ENCODE measurements around the gene FLACC1. TPM values are rescaled to one million over a fixed set of nuclear protein-coding genes. Genes with fewer than 3 reads are reported as not detected.

The FLACC1 gene
- total and polyA plus RNA-seq, 2 donors: 1.2 to 1.7 TPM

DNA sequence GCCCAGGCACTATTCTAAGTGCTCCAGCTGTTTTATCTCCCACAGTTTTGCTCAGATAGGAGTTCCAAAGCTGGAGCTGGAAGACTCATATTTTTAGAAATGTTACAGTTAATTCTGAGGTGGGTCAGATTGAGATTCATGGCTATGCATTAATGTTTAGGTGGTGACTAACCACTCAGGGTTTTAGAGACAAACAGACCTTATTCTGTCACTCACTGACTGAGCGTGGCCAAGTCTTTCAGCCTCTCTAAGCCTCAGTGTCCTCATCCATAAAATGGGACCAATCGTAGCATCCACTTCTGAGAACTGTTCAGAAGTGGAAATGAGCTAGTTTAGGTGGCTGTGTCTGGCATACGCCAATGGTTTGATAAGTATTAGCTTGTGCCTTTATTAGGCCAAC is 101.1 kb downstream of the FLACC1 start:
- H3K4me3 ChIP-seq (ENCODE audit: low read length in 2 of 2): no peak overlapping the region
- 98% methylated on average over 3 of the region's 3 CpGs for WGBS
- no peaks in the 10 kb centered on the region for H3K27me3 ChIP-seq (ENCODE audit: control insufficient read depth in 2 of 2, insufficient read depth in 1 of 2, low read length in 1 of 2)
- H3K9me3 ChIP-seq (ENCODE audit: control insufficient read depth in 2 of 2, insufficient read depth in 1 of 2, low read length in 1 of 2): peaks cover 0 to 7% of the 10 kb centered on the region in 2 donors
- DNase-seq (ENCODE audit: low read depth in 6 of 9, low spot score in 9 of 9): no peak
- H3K4me1 ChIP-seq (ENCODE audit: control insufficient read depth in 2 of 2, insufficient read depth in 2 of 2, low read length in 2 of 2): peaks cover 66 to 94% of the 10 kb centered on the region in 2 donors
- no peak overlapping the region for H3K27ac ChIP-seq (ENCODE audit: low read depth in 1 of 2, low read length in 1 of 2)
- H3K36me3 ChIP-seq (ENCODE audit: control insufficient read depth in 2 of 2, insufficient read depth in 2 of 2, low read length in 1 of 2): no peaks in the 10 kb centered on the region

- Histone ChIP-seq H3K36me3 (ENCODE audit: control insufficient read depth in 2 of 2, insufficient read depth in 2 of 2, low read length in 1 of 2) (no peaks in the 10 kb centered on the region), H3K27ac (ENCODE audit: low read depth in 1 of 2, low read length in 1 of 2) (no peak overlapping the region), H3K9me3 (ENCODE audit: control insufficient read depth in 2 of 2, insufficient read depth in 1 of 2, low read length in 1 of 2) (peaks cover 0 to 10% of the 10 kb centered on the region in 2 donors), H3K4me3 (ENCODE audit: low read length in 2 of 2) (no peak overlapping the region), H3K4me1 (ENCODE audit: control insufficient read depth in 2 of 2, insufficient read depth in 2 of 2, low read length in 2 of 2) (peaks cover 71 to 89% of the 10 kb centered on the region in 2 donors), H3K27me3 (ENCODE audit: control insufficient read depth in 2 of 2, insufficient read depth in 1 of 2, low read length in 1 of 2) (no peaks in the 10 kb centered on the region)
- DNase-seq (ENCODE audit: low read depth in 6 of 9, low spot score in 9 of 9): no peak
- 99% methylated on average over 3 of the region's 3 CpGs for WGBS
Observed at GRCh38 chr2:201255408-201256033, 101.6 kb downstream of the FLACC1 start.

GRCh38 chr2:201254081-201254730 is 102.9 kb downstream of the FLACC1 start:
- no peaks in the 10 kb centered on the region for H3K27me3 ChIP-seq (ENCODE audit: control insufficient read depth in 2 of 2, insufficient read depth in 1 of 2, low read length in 1 of 2)
- H3K9me3 ChIP-seq (ENCODE audit: control insufficient read depth in 2 of 2, insufficient read depth in 1 of 2, low read length in 1 of 2): peaks cover 0 to 16% of the 10 kb centered on the region in 2 donors
- DNase-seq (ENCODE audit: low read depth in 6 of 9, low spot score in 9 of 9): peak in 1 of 9 donors; percentile 57
- H3K4me3 ChIP-seq (ENCODE audit: low read length in 2 of 2): no peak overlapping the region
- H3K36me3 ChIP-seq (ENCODE audit: control insufficient read depth in 2 of 2, insufficient read depth in 2 of 2, low read length in 1 of 2): no peaks in the 10 kb centered on the region
- peaks cover 64 to 76% of the 10 kb centered on the region in 2 donors for H3K4me1 ChIP-seq (ENCODE audit: control insufficient read depth in 2 of 2, insufficient read depth in 2 of 2, low read length in 2 of 2)
- peak overlapping the region; percentile 60 to 76 for H3K27ac ChIP-seq (ENCODE audit: low read depth in 1 of 2, low read length in 1 of 2)
- whole genome bisulfite sequencing: 54% methylated on average over 5 of the region's 5 CpGs

- H3K4me3 ChIP-seq (ENCODE audit: low read length in 2 of 2): no peak overlapping the region
- peaks cover 0 to 16% of the 10 kb centered on the region in 2 donors for H3K9me3 ChIP-seq (ENCODE audit: control insufficient read depth in 2 of 2, insufficient read depth in 1 of 2, low read length in 1 of 2)
- H3K27ac ChIP-seq (ENCODE audit: low read depth in 1 of 2, low read length in 1 of 2): peak overlapping the region in 1 of 2 donors; percentile 18
- H3K27me3 ChIP-seq (ENCODE audit: control insufficient read depth in 2 of 2, insufficient read depth in 1 of 2, low read length in 1 of 2): no peaks in the 10 kb centered on the region
- peaks cover 41 to 47% of the 10 kb centered on the region in 2 donors for H3K4me1 ChIP-seq (ENCODE audit: control insufficient read depth in 2 of 2, insufficient read depth in 2 of 2, low read length in 2 of 2)
- WGBS: 98% methylated on average over 4 of the region's 4 CpGs
- no peaks in the 10 kb centered on the region for H3K36me3 ChIP-seq (ENCODE audit: control insufficient read depth in 2 of 2, insufficient read depth in 2 of 2, low read length in 1 of 2)
- DNase-seq (ENCODE audit: low read depth in 6 of 9, low spot score in 9 of 9): no peak
Observed at GRCh38 chr2:201250741-201251140, 106.4 kb downstream of the FLACC1 start.

DNA sequence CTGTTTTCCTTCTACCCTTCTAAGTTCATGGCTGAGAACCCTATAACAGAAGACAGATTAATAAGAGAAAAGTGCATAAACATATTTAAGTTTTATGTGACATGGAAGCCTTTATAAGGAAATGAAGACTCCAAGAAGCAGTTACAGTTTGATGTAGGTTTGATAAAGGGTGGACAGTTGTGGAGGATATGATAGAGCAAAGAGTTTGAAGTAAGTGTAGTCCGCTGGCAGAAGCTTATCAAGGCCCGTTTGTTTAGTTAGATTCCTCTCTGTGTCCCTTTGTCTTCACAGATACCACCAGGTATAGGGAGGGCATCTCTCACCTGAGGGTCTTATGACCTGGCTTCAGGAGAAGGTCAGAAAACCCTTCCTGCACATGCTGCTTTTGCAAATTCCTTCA is 107.3 kb downstream of the FLACC1 start:
- Histone ChIP-seq H3K27ac (ENCODE audit: low read depth in 1 of 2, low read length in 1 of 2) (no peak overlapping the region), H3K4me1 (ENCODE audit: control insufficient read depth in 2 of 2, insufficient read depth in 2 of 2, low read length in 2 of 2) (peaks cover 34 to 38% of the 10 kb centered on the region in 2 donors), H3K4me3 (ENCODE audit: low read length in 2 of 2) (no peak overlapping the region), H3K27me3 (ENCODE audit: control insufficient read depth in 2 of 2, insufficient read depth in 1 of 2, low read length in 1 of 2) (no peaks in the 10 kb centered on the region), H3K9me3 (ENCODE audit: control insufficient read depth in 2 of 2, insufficient read depth in 1 of 2, low read length in 1 of 2) (peaks cover 0 to 16% of the 10 kb centered on the region in 2 donors), H3K36me3 (ENCODE audit: control insufficient read depth in 2 of 2, insufficient read depth in 2 of 2, low read length in 1 of 2) (no peaks in the 10 kb centered on the region)
- DNase-seq (ENCODE audit: low read depth in 6 of 9, low spot score in 9 of 9): no peak
- WGBS: 98% methylated on average over 2 of the region's 2 CpGs

DNA sequence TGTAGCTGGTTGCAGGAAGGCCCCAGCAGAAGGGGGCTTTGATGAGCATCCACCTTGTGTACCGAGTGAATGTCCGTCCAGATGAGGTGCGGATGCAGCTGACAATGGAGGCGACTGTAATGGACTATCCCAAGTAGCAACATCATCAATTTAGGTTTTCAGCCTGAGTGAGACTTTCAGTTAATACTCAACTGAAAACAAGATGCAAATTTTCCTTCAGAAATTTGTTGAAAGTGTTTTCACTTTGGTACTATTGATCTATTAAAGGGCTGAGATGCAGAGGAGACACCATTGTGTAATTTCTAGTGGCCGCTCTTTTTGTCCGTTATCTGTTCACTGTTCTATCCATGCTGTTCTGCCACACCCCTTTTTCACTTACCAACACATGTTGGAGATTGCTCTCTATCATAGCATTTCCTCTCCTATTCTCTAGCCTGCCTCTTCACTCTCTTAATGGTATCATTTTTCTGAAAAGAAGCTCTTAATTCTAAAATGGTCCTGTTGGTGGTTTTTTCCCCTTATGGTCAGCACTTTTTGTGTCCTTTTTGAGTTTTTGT is 108.8 kb downstream of the FLACC1 start:
- Histone ChIP-seq H3K36me3 (ENCODE audit: control insufficient read depth in 2 of 2, insufficient read depth in 2 of 2, low read length in 1 of 2) (no peaks in the 10 kb centered on the region), H3K4me3 (ENCODE audit: low read length in 2 of 2) (no peak overlapping the region), H3K4me1 (ENCODE audit: control insufficient read depth in 2 of 2, insufficient read depth in 2 of 2, low read length in 2 of 2) (peaks cover 20 to 23% of the 10 kb centered on the region in 2 donors), H3K27me3 (ENCODE audit: control insufficient read depth in 2 of 2, insufficient read depth in 1 of 2, low read length in 1 of 2) (no peaks in the 10 kb centered on the region), H3K27ac (ENCODE audit: low read depth in 1 of 2, low read length in 1 of 2) (no peak overlapping the region), H3K9me3 (ENCODE audit: control insufficient read depth in 2 of 2, insufficient read depth in 1 of 2, low read length in 1 of 2) (peaks cover 0 to 14% of the 10 kb centered on the region in 2 donors)
- DNase-seq (ENCODE audit: low read depth in 6 of 9, low spot score in 9 of 9): no peak
- 97% methylated on average over 6 of the region's 6 CpGs for WGBS

GRCh38 chr2:201246280-201246679 is 110.9 kb downstream of the FLACC1 start:
- no peak overlapping the region for H3K4me3 ChIP-seq (ENCODE audit: low read length in 2 of 2)
- peaks cover 6 to 9% of the 10 kb centered on the region in 2 donors for H3K4me1 ChIP-seq (ENCODE audit: control insufficient read depth in 2 of 2, insufficient read depth in 2 of 2, low read length in 2 of 2)
- no peaks in the 10 kb centered on the region for H3K36me3 ChIP-seq (ENCODE audit: control insufficient read depth in 2 of 2, insufficient read depth in 2 of 2, low read length in 1 of 2)
- H3K9me3 ChIP-seq (ENCODE audit: control insufficient read depth in 2 of 2, insufficient read depth in 1 of 2, low read length in 1 of 2): peaks cover 0 to 10% of the 10 kb centered on the region in 2 donors
- no peak for DNase-seq (ENCODE audit: low read depth in 6 of 9, low spot score in 9 of 9)
- H3K27me3 ChIP-seq (ENCODE audit: control insufficient read depth in 2 of 2, insufficient read depth in 1 of 2, low read length in 1 of 2): no peaks in the 10 kb centered on the region
- 72% methylated on average over 4 of the region's 4 CpGs for WGBS
- no peak overlapping the region for H3K27ac ChIP-seq (ENCODE audit: low read depth in 1 of 2, low read length in 1 of 2)

DNA sequence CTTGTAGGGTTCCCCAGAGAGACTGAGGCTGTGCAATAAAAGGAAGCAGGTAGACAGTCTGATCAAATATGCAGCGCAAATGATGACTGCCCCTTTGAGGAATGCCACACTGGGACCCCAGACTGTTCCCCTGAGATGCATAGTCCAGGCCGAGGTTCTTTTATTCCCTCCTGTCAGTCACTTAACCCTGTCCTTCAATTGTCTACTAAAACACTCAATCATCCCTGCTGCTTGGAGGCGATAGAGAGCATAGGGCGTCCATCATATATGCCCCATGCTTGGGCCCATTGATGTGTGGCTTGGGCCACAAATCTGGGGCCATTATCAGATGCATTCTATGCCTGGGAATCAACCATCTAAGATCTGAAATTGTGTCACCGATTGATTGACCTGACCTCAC is 112.3 kb downstream of the FLACC1 start:
- H3K27ac ChIP-seq (ENCODE audit: low read depth in 1 of 2, low read length in 1 of 2): no peak overlapping the region
- DNase-seq (ENCODE audit: low read depth in 6 of 9, low spot score in 9 of 9): no peak
- 98% methylated on average over 5 of the region's 5 CpGs for WGBS

GRCh38 chr2:201242571-201243277 is 114.4 kb downstream of the FLACC1 start:
- DNase-seq (ENCODE audit: low read depth in 6 of 9, low spot score in 9 of 9): no peak
- no peaks in the 10 kb centered on the region for H3K27me3 ChIP-seq (ENCODE audit: control insufficient read depth in 2 of 2, insufficient read depth in 1 of 2, low read length in 1 of 2)

More for the DNA sequence above, 112.3 kb downstream of the FLACC1 start:
- Histone ChIP-seq H3K4me3 (ENCODE audit: low read length in 2 of 2) (no peak overlapping the region), H3K36me3 (ENCODE audit: control insufficient read depth in 2 of 2, insufficient read depth in 2 of 2, low read length in 1 of 2) (peaks cover 2 to 3% of the 10 kb centered on the region in 2 donors), H3K4me1 (ENCODE audit: control insufficient read depth in 2 of 2, insufficient read depth in 2 of 2, low read length in 2 of 2) (peaks cover under 1 to 6% of the 10 kb centered on the region in 2 donors), H3K27me3 (ENCODE audit: control insufficient read depth in 2 of 2, insufficient read depth in 1 of 2, low read length in 1 of 2) (no peaks in the 10 kb centered on the region), H3K9me3 (ENCODE audit: control insufficient read depth in 2 of 2, insufficient read depth in 1 of 2, low read length in 1 of 2) (no peaks in the 10 kb centered on the region)

More at GRCh38 chr2:201242571-201243277, 114.4 kb downstream of the FLACC1 start:
- Histone ChIP-seq H3K27ac (ENCODE audit: low read depth in 1 of 2, low read length in 1 of 2) (no peak overlapping the region), H3K9me3 (ENCODE audit: control insufficient read depth in 2 of 2, insufficient read depth in 1 of 2, low read length in 1 of 2) (no peaks in the 10 kb centered on the region), H3K4me1 (ENCODE audit: control insufficient read depth in 2 of 2, insufficient read depth in 2 of 2, low read length in 2 of 2) (peaks cover 7 to 14% of the 10 kb centered on the region in 2 donors), H3K4me3 (ENCODE audit: low read length in 2 of 2) (no peak overlapping the region), H3K36me3 (ENCODE audit: control insufficient read depth in 2 of 2, insufficient read depth in 2 of 2, low read length in 1 of 2) (peaks cover 5% of the 10 kb centered on the region in 2 donors)
